ENCODE measurements around the gene TCF7L1.

DNA sequence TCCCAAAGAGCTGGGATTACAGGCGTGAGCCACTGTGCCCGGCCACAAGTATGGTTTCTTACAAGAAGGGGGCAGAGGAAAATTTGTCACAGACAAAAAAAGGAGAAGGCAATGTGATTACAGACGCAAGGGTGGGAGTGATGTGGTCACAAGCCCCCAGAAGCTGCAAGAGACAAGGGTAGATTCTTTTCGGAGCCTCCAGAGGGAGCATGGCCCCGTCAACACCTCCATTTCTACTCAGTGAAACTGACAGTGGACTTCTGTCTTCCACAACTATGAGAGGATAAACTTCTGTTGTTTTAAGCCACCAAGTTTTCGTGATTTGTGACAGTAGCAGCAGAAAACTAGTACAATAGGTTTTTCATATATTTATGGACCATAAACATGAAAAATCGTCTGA, 2.1 kb upstream of the TCF7L1 start:
- TF ChIP-seq GABPA (IDR thresholded peaks at IDR 0.05; ENCODE audit: low read depth) (no peak), REST (IDR thresholded peaks at IDR 0.05; ENCODE audit: insufficient replicate concordance, low read depth) (no peak), POLR2AphosphoS5 (IDR thresholded peaks at IDR 0.05; ENCODE audit: low read depth) (no peak)
- TF ChIP-seq, protein P1, sequence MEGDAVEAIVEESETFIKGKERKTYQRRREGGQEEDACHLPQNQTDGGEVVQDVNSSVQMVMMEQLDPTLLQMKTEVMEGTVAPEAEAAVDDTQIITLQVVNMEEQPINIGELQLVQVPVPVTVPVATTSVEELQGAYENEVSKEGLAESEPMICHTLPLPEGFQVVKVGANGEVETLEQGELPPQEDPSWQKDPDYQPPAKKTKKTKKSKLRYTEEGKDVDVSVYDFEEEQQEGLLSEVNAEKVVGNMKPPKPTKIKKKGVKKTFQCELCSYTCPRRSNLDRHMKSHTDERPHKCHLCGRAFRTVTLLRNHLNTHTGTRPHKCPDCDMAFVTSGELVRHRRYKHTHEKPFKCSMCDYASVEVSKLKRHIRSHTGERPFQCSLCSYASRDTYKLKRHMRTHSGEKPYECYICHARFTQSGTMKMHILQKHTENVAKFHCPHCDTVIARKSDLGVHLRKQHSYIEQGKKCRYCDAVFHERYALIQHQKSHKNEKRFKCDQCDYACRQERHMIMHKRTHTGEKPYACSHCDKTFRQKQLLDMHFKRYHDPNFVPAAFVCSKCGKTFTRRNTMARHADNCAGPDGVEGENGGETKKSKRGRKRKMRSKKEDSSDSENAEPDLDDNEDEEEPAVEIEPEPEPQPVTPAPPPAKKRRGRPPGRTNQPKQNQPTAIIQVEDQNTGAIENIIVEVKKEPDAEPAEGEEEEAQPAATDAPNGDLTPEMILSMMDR (IDR thresholded peaks at IDR 0.05; ENCODE audit: insufficient read depth, low read length) = no peak

All from HL-60 (cell line).